OCI-LY1 (cell line): ENCODE results near the gene HBG2.

Experiments
- H2AFZ ChIP-seq: fragments of 200-600 bp; sonication (generic), shearing (Covaris generic); 2 replicates; pipeline ENCODE4 v1.6.0; 2014; ENCODE audit warnings: antibody characterized with exemption, mild to moderate bottlenecking, low read length
- H3F3A ChIP-seq: fragments of 200-600 bp; sonication (generic), shearing (Covaris generic); 2 replicates; pipeline ENCODE4 v1.6.0; 2014; ENCODE audit warnings: mild to moderate bottlenecking, antibody characterized with exemption, low read length, moderate library complexity; ENCODE audit not compliant: insufficient read depth
- H3K27ac ChIP-seq: fragments of 200-600 bp; sonication (generic); 2 replicates; pipeline ENCODE4 v1.5.1; 2014; ENCODE audit warnings: low read length, mixed run types, mild to moderate bottlenecking, low read depth; ENCODE audit not compliant: poor library complexity, severe bottlenecking
- H3K27me3 ChIP-seq: fragments of 200-600 bp; sonication (generic); 2 replicates; pipeline ENCODE4 v1.6.0; 2014; ENCODE audit warnings: antibody characterized with exemption, mild to moderate bottlenecking, low read length, moderate library complexity; ENCODE audit not compliant: insufficient read depth
- H3K36me3 ChIP-seq: fragments of 200-600 bp; sonication (generic); 2 replicates; pipeline ENCODE4 v1.6.1; 2014; ENCODE audit warnings: mild to moderate bottlenecking, antibody characterized with exemption, low read length, moderate library complexity, mixed read lengths; ENCODE audit not compliant: insufficient read depth
- H3K4me1 ChIP-seq: fragments of 200-600 bp; sonication (generic); 2 replicates; pipeline ENCODE4 v1.5.1; 2014; ENCODE audit warnings: mild to moderate bottlenecking, low read length, moderate library complexity; ENCODE audit not compliant: insufficient read depth, severe bottlenecking
- H3K4me2 ChIP-seq: fragments of 200-600 bp; sonication (generic), shearing (Covaris generic); 2 replicates; pipeline ENCODE4 v1.6.1; 2014; ENCODE audit warnings: low read length
- H3K4me3 ChIP-seq: fragments of 200-600 bp; sonication (generic); 2 replicates; pipeline ENCODE4 v1.5.1; 2014; ENCODE audit warnings: low read length, low read depth, mild to moderate bottlenecking, mixed read lengths; ENCODE audit not compliant: poor library complexity, severe bottlenecking
- H3K79me2 ChIP-seq: fragments of 200-600 bp; shearing (Covaris generic); 2 replicates; pipeline ENCODE4 v1.6.1; 2016; ENCODE audit warnings: mixed run types, low read length, mixed read lengths; ENCODE audit not compliant: insufficient read depth
- H3K9ac ChIP-seq: fragments of 200-600 bp; sonication (generic), shearing (Covaris generic); 2 replicates; pipeline ENCODE4 v1.6.1; 2014; ENCODE audit warnings: mild to moderate bottlenecking, low read length, mixed read lengths
- H3K9me2 ChIP-seq: fragments of 200-600 bp; sonication (generic), shearing (Covaris generic); 2 replicates; pipeline ENCODE4 v1.6.1; 2014; ENCODE audit warnings: low read depth, mild to moderate bottlenecking, low read length, mixed read lengths
- H3K9me3 ChIP-seq: fragments of 200-600 bp; shearing (Covaris generic); 2 replicates; pipeline ENCODE4 v1.6.1; 2014; ENCODE audit warnings: low read length, mixed read lengths
- H4K20me1 ChIP-seq: fragments of 200-600 bp; sonication (generic), shearing (Covaris generic); 2 replicates; pipeline ENCODE4 v1.6.0; 2016; ENCODE audit warnings: mild to moderate bottlenecking, low read length; ENCODE audit not compliant: insufficient read depth
- EZH2 ChIP-seq: fragments of 200-600 bp; sonication (generic), shearing (Covaris generic); IDR thresholded peaks from 2 replicates; pipeline ENCODE4 v1.8.0; 2017; ENCODE audit warnings: borderline replicate concordance, mixed run types, mild to moderate bottlenecking, antibody characterized with exemption, low read length, moderate library complexity, mixed read lengths
- TF ChIP-seq, protein P1 (sequence below): fragments of 200-600 bp; sonication (generic), shearing (Covaris generic); IDR thresholded peaks from 2 replicates; pipeline ENCODE4 v1.5.1; 2017; ENCODE audit warnings: mild to moderate bottlenecking, antibody characterized with exemption, low read length, moderate library complexity, mixed read lengths

HBG2 gene

GRCh38 chr11:5246772-5247471 is 7.7 kb downstream of the HBG2 start:
- Histone ChIP-seq H3K27me3 (no peaks in the 10 kb centered on the region), H3K4me2 (no peak overlapping the region), H3K27ac (no peak overlapping the region), H3K4me1 (no peaks in the 10 kb centered on the region), H3K9me2 (no peaks in the 10 kb centered on the region), H3K79me2 (no peaks in the 10 kb centered on the region), H3K4me3 (no peak overlapping the region), H3K9ac (no peak overlapping the region), H3F3A (no peaks in the 10 kb centered on the region), H3K9me3 (no peaks in the 10 kb centered on the region), H2AFZ (no peak overlapping the region), H3K36me3 (no peaks in the 10 kb centered on the region), H4K20me1 (no peaks in the 10 kb centered on the region)
- TF ChIP-seq, protein P1, sequence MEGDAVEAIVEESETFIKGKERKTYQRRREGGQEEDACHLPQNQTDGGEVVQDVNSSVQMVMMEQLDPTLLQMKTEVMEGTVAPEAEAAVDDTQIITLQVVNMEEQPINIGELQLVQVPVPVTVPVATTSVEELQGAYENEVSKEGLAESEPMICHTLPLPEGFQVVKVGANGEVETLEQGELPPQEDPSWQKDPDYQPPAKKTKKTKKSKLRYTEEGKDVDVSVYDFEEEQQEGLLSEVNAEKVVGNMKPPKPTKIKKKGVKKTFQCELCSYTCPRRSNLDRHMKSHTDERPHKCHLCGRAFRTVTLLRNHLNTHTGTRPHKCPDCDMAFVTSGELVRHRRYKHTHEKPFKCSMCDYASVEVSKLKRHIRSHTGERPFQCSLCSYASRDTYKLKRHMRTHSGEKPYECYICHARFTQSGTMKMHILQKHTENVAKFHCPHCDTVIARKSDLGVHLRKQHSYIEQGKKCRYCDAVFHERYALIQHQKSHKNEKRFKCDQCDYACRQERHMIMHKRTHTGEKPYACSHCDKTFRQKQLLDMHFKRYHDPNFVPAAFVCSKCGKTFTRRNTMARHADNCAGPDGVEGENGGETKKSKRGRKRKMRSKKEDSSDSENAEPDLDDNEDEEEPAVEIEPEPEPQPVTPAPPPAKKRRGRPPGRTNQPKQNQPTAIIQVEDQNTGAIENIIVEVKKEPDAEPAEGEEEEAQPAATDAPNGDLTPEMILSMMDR, result no peak
- TF ChIP-seq EZH2, result no peak

GRCh38 chr11:5245155-5245554 is 9.4 kb downstream of the HBG2 start:
- no peaks in the 10 kb centered on the region for H3K27me3 ChIP-seq
- no peak overlapping the region for H3K27ac ChIP-seq
- no peaks in the 10 kb centered on the region for H4K20me1 ChIP-seq
- H3K79me2 ChIP-seq, result no peaks in the 10 kb centered on the region
- no peak overlapping the region for H3K4me2 ChIP-seq
- H3K9ac ChIP-seq, result no peak overlapping the region
- no peaks in the 10 kb centered on the region for H3K9me3 ChIP-seq
- H3F3A ChIP-seq, result no peaks in the 10 kb centered on the region
- no peaks in the 10 kb centered on the region for H3K9me2 ChIP-seq
- H3K36me3 ChIP-seq, result no peaks in the 10 kb centered on the region
- no peak overlapping the region for H3K4me3 ChIP-seq
- TF ChIP-seq, protein P1, result no peak
- TF ChIP-seq EZH2, result no peak
- H2AFZ ChIP-seq, result no peak overlapping the region
- H3K4me1 ChIP-seq, result no peaks in the 10 kb centered on the region

DNA sequence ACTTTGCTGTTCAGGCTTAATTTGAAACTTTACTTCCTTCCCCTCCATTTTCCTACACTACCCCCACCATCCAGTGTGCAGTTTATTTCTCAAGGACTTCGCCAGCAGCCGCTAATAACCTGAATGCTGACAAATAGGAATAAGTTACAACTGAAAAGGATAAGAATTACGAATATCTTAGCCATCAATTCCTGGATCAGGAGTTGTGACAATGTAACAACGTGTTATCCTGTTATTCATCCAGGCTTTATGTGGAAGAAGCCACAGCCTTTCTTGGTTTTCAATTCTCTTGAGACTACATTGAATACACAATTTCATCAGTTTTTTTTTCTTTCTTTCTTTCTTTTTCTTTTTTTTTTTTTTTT is 10.8 kb downstream of the HBG2 start:
- no peaks in the 10 kb centered on the region for H3F3A ChIP-seq
- H3K9me2 ChIP-seq, result no peaks in the 10 kb centered on the region
- H3K9me3 ChIP-seq, result no peaks in the 10 kb centered on the region
- H3K27me3 ChIP-seq, result no peaks in the 10 kb centered on the region
- H3K36me3 ChIP-seq, result no peaks in the 10 kb centered on the region
- TF ChIP-seq, protein P1, result no peak
- no peak for TF ChIP-seq EZH2
- no peak overlapping the region for H3K4me2 ChIP-seq
- no peaks in the 10 kb centered on the region for H4K20me1 ChIP-seq
- no peak overlapping the region for H3K4me3 ChIP-seq
- no peaks in the 10 kb centered on the region for H3K4me1 ChIP-seq
- no peak overlapping the region for H3K9ac ChIP-seq
- no peak overlapping the region for H2AFZ ChIP-seq
- no peaks in the 10 kb centered on the region for H3K79me2 ChIP-seq
- H3K27ac ChIP-seq, result no peak overlapping the region
